ENCODE results near the gene ADGRE1.
"Not testable (repeated sequence)": the region's sequence is repeated elsewhere in the genome, so short reads cannot be mapped to it uniquely, and the experiment has no call there.

Gene ADGRE1, protein sequence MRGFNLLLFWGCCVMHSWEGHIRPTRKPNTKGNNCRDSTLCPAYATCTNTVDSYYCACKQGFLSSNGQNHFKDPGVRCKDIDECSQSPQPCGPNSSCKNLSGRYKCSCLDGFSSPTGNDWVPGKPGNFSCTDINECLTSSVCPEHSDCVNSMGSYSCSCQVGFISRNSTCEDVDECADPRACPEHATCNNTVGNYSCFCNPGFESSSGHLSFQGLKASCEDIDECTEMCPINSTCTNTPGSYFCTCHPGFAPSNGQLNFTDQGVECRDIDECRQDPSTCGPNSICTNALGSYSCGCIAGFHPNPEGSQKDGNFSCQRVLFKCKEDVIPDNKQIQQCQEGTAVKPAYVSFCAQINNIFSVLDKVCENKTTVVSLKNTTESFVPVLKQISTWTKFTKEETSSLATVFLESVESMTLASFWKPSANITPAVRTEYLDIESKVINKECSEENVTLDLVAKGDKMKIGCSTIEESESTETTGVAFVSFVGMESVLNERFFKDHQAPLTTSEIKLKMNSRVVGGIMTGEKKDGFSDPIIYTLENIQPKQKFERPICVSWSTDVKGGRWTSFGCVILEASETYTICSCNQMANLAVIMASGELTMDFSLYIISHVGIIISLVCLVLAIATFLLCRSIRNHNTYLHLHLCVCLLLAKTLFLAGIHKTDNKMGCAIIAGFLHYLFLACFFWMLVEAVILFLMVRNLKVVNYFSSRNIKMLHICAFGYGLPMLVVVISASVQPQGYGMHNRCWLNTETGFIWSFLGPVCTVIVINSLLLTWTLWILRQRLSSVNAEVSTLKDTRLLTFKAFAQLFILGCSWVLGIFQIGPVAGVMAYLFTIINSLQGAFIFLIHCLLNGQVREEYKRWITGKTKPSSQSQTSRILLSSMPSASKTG

DNA sequence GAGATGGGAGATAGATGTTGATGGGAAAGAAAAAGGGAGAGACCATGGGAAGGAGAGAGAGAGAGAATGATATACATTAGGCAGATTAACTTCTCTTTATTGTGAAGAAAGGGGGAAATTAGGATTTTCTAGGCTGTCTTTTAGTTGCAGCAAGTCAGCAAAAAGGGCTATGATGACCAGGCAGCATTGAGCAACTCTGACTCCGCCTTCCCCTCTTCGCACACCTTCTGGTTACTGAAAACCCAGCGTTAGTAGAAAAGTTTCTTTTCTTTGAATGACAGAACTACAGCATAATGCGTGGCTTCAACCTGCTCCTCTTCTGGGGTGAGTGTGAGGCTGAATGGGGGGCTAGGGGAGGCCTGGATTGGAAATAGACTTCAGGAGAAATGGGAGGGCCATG lies at the start of gene ADGRE1:
Gene ADGRE1, plus strand, starts transcription at position 264 of the 400 bp plus-strand sequence. Its CDS starts 30 bp downstream, at position 294.
- no peak for DNase-seq

DNA sequence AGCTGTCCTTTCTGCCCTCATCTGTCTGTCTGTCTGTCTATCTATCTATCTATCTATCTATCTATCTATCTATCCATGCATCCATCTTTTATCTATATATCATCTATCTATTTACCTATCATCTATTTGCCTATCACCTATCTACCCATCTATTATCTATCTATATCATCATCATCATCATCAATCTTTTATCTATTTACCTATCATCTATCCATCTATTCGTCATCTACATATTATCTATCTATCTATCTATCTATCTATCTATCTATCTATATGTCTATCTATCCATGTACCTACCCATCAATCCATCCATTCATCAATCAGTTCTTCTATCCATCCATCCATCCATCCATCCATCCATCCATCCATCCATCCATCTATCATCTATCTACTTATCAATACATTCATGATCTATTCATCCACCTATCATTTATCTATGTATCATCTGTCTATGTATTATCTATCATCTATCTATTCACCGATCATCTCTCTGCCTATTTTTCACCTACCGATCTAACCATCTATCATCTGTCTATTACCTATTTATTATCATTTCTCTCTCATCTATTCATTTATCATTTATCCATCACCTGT lies 49.2 kb upstream of the ADGRE1 start:
- no peak for DNase-seq

DNA sequence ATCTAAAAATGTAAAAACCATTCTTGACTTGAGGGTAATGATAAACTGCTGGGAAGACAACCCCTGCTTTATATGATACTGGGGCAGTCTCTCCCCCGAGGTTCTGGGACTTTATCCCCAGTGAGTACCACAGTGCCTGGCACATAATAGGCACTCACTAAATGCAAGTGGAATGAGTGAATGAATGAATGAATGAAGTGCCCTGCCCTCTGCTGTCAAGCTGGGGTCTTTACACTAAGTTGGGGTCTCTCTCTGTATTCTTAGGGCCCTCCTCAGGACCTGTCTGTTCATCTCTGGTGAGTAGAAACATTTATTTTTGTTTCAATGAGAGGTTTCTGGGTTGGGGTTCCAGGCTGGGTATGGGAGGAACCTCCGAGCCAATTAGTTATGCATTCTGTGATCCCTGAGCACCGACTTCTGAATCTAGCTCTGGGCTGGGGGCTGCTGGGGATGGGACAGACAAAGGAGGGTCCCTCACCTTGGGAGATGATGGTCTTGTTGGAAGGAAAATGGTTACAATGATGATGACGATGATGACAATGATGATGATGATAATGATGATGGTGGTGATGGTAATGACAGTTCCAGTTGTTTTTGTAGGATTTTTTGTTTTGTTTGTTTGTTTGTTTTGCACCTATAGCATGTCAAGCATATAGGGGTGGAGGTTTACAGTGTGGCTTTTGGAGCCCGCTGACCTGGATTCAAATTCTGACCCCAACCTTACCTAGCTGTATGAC lies 44.3 kb upstream of the ADGRE1 start:
- DNase-seq: no peak

DNA sequence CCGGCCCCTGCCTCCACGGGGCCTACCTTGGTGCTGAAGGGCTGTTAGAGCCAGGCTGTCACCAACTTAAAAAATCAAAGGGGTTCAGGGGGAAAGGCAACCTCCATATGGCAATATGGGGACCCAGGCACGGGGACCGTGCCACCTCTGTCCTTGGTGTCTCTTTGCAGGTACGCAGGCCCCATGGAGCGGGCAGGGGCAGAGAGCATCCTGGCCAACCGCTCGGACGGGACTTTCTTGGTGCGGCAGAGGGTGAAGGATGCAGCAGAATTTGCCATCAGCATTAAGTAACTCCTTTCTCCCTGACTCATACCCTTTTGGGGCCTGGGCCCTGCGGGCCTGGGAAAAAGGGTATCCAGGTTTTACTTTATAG lies 39.6 kb upstream of the ADGRE1 start:
- no peak for DNase-seq

DNA sequence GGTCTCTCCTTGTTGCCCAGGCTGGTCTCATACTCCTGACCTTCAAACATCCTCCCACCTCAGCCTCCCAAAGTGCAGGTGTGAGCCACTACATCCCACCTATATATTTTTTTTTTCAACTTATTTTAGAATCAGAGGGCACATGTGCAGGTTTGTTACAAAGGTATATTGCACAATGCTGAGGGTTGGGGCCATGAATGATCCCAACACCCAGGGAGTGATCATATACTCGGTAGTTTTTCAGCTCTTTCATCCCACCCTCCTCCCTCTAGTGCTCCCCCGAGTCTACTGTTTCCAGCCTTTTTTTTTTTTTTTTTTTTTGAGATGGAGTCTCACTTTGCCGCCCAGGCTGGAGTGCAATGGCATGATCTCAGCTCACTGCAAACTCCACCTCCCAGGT lies 38.4 kb upstream of the ADGRE1 start:
- DNase-seq: no peak

DNA sequence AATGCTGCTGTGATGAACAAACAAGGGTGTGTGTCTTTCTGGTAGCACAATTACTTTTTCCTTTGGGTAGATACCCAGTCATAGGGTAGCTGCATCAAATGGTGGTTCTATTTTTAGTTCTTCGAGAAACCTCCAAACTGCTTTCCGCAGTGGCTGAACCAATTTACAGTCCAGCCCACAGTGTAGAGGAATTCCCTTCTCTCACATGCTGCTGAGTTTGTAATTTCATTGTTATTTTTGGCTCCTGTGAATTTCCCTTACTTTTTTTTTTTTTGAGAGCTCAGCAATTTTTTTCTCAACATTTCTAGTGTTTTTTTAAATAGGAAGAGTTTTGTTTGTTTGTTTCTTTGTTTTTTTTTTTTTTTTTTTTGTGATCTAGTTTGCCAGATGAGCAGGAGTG lies 37.5 kb upstream of the ADGRE1 start:
- DNase-seq: no peak

DNA sequence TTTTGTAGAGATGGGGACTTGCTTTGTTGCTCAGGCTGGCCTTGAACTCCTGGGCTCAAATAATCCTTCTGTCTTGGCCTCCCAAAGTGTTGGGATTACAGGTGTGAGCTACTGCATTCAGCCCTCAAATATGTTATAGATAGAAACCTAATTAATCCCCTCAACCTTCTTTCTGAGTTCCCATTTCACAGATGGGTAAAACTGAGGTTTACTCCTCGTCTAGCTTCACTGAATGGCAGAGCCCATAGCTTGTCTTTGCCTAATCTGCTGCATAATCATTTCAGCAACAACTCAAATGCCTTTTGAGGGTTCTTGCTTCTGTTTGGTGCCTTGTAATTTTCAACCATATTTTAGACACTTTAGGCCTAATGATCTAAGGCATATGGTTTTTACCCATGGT lies 36.0 kb upstream of the ADGRE1 start:
- DNase-seq: no peak

DNA sequence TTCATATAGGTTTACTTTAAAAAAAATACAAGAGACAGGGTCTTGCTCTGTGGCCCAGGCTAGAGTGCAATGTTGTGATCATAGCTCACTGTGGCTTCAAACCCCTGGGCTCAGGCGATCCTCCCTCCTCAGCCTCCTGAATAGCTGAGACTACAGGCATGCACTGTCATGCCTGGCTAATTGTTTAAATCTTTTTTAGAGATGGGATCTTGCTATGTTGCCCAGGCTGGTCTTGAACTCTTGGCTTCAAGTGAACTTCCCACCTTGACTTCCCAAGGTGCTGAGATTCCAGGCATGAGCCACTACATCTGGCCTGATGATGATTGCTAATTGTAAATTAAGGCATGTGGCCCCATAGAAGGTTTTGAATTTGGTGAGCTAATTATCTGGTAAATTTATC lies 35.4 kb upstream of the ADGRE1 start:
- no peak for DNase-seq

DNA sequence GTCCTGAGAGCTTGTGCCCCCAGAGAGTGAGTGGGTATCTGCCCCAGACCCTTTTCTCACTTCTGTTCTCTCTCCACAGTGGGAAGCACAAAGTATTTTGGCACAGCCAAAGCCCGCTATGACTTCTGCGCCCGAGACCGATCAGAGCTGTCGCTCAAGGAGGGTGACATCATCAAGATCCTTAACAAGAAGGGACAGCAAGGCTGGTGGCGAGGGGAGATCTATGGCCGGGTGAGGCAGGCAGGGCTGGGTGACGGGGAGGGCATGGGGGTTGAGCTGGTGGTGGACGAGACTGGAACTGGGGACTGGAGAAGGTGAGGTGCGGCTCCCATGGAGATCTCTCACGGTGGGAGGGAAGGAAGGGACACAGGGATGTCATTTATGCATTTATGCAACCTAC lies 33.5 kb upstream of the ADGRE1 start:
- DNase-seq: no peak

DNA sequence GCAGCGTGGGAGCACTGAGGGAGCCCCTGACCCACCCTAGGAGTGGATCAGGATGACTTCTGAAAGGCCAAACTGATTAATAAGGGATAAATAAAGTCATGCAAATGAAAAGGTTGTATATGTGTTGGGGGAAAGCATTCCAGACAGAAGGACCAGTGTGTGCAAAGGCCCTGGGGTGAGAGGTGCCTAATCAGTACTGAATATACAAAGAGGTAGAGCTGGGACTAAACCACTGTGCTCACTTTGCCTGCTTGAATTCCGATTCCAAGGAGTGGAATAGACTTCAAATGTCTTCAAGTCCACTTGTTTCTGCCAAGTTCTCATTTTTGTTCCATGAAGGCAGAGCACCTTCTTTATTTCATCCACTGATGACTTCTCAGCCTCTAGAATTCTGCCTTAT lies 32.6 kb upstream of the ADGRE1 start:
- no peak for DNase-seq

DNA sequence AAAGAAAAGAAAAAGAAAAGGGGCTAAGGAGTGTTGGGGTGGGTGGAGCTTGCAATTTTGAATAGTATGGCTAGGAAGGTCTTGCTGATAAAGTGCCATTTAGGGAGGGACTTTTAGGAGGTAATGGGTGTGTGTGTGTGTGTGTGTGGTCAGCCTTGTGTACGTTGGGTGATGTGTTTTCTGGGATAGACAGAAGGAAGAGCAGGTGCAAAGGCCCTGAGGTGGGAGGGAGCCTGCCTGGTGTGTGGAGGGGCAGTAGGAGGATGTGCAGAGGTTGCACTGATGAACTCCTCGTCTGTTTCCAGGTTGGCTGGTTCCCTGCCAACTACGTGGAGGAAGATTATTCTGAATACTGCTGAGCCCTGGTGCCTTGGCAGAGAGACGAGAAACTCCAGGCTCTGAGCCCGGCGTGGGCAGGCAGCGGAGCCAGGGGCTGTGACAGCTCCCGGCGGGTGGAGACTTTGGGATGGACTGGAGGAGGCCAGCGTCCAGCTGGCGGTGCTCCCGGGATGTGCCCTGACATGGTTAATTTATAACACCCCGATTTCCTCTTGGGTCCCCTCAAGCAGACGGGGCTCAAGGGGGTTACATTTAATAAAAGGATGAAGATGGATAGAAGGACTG lies 30.5 kb upstream of the ADGRE1 start:
- peak; percentile 22 for DNase-seq

DNA sequence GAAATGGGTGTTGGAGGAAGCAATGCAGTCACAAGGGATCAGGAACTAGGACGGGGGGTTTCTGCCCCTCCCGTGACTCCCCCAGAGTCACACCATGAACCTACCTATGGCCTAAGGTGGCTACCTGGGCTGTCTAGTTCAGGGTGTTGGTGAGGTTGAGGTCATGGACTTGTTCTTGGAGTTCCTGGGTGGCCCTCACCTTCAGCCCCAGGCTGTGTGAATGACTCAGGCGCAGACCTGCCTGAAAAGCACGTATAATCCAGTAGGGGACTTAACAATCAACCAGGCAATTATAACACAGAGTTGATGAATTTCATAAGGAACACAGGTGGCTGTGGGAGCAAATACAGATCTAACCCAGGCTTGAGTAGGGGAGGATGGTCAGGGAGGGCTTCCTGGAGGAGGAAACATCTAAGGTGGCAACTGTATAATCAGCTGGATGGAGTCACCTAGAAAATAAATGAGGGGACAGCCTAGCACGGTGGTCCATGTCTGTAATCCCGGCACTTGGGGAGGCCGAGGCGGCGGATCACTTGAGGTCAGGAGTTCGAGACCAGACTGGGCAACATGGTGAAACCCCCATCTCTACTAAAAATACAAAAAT lies 25.6 kb upstream of the ADGRE1 start:
- no peak for DNase-seq

DNA sequence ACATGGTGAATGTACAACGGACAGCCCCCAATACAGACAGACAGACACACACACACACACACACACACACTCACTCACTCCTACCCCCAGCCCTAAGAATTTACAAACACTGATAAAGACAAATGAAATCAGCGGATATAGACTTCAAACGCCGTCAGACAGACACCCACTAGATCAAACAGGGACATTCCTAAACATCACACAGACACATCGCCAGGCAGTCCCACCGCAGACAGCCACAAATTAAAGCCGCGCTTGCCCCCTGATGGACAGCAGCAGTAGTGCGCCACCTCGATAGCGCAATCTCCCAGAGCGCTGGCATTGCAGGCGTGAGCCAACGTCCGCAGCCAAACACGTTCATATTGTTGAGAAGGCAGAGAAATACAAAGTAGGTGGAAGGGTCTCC lies 24.7 kb upstream of the ADGRE1 start:
- DNase-seq: peak; percentile 72

DNA sequence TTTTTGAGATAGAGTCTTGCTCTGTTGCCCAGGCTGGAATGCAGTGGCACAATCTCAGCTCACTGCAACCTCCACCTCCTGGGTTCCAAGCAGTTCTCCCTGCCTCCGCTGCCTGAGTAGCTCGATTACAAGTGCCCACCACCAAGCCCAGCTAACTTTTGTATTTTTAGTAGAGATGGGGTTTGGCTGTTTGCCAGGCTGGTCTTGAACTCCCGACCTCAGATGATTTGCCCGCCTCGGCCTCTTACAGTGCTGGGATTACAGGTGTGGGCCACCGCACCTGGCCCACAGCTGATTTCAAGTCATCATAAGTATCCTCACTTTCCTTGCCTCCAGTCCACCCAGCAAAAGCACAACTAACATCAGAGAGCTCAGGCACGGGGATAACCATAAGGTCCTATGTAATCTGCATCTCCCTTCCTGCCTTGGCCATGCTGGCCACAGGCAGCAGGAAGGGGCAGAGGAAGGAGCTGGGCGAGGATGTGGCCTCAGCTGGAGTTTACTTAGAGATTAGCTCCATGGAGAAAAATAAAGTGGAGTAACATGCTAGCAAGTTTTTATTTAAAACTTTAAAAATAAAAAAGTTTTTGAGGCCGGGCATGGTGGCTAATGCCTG lies 22.9 kb upstream of the ADGRE1 start:
- no peak for DNase-seq

DNA sequence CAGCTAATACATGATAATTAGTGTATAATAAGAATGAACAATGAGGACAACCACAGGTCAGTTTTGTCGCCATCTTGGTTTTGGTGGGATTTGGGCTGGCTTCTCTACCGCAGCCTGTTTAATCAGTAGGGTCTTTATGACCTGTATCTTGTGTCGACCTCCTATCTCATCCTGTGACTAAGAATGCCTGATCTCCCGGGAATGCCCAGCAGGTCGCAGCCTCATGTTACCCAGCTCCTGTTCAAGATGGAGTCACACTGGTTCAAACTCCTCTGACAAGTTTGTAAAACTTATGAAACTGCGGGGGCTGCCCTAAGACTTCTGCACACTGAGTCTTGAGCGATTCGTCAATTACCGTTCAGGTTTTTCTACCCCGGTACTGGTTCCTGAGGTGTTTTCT lies 21.5 kb upstream of the ADGRE1 start:
- DNase-seq: no peak

DNA sequence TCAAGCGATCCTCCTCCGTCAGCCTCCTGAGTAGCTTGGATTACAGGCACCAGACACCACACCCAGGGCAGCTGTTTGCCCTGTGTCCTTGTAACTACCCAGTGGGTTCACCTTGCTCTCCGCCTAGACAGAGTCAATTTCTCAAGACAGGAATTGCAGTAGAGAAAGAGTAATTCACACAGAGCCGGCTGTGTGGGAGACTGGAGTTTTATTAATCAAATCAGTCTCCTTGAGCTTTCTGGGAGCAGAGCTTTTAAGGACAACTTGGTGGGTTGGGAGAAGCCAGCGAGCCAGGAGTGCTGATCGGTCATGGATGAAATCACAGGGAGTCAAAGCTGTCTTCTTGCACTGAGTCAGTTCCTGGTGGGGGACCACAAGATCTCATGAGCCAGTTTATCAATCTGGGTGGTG lies 20.6 kb upstream of the ADGRE1 start:
- DNase-seq: no peak

DNA sequence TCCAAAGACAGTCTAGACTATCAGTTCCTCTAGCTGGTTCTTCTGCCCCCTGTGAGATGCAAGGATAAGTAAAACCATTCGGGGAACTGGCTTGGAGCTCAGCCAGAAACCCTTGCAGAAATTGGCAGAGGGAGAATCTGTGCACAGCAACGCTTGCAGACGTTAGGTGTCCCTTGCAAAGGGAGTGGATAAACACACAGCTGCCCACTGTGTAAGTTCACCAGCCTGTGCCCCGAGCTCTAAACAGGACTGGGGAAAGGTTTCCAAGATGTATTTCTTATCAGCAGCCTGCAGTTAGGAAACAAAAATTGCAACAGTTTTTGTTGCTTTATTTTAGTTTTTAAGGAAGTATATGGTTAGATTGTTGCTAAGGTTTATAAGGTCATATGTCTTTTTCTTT lies 19.0 kb upstream of the ADGRE1 start:
- no peak for DNase-seq

DNA sequence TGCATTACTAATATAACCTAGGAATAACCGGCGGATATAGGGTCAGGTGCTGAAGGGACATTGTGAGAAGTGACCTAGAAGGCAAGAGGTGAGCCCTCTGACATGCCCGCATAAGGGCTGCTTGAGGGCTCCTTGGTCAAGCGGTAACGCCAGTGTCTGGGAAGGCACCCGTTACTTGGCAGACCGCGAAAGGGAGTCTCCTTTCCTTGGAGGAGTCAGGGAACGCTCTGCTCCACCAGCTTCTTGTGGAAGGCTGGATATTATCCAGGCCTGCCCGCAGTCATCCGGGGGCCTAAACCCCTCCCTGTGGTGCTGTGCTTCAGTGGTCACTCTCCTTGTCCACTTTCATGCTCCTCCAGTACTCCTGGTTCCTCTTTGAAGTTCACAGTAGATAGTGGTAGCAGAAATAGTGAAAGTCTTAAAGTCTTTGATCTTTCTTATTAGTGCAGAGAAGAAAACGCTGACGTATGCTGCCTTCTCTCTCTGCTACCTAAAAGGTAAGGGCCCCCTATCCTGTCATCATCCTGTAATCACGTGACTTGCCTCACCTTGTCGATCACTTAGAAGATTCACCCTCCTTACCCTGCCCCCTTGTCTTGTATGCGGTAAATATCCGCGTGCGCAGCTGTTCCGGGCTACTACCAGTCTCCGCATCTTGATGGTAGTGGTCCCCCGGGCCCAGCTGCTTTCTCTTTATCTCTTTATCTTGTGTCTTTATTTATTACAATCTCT lies 18.1 kb upstream of the ADGRE1 start:
- DNase-seq: not testable (repeated sequence)

DNA sequence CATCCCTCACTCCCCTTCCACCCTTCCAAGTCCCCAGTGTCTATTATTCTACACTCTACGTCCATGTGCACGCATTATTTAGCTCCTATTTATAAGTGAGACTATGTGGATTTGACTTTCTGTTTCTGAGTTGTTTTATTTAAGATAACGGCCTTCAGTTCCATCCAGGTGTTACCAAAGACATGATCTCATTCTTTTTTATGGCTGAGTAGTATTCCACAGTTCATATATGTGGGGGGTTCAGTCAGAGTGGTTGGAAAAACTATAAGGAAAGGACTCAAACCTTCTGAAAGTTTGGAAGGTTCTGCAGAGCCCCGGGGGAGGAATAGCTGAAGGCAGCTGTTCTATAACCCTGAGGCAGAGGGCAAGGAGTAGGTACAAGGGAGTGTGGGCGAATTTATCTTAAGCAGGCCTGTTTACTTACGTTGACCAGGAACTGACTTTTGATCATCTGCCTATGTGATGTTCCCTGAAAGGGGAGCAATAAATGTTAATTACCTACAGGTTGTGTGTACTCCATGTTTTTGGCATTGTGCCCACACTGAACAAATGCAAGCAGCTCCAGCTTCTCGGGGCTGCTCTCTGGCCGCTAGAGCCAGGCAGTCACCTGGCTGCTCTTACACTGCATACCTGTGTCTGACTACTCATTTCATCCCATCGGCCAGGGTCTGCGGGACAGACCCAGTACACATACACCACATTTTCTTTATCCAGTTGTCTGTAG lies 13.5 kb upstream of the ADGRE1 start:
- no peak for DNase-seq

DNA sequence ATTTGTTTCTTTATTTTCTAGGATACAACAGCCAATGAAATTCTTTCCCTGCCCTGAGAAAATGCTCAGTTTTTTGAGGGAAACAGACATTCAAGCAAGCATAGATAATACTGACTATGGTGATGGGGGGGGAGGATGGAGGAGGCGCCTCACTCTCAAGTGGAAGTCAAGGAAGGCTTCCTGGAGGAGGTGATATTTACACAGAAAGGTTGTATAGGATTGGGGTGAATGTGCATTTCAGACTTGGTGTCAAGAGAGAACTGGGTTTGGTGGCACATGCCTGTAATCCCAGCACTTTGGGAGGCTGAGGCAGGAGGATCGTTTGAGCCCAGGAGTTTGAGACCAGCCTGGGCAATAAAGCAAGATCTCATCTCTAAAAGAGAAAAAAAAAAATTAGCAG lies 12.2 kb upstream of the ADGRE1 start:
- DNase-seq: no peak

All from right hindlimb (tissue), 1 donor.